ENCODE results near the gene PRR5. TPM values are rescaled to one million over a fixed set of nuclear protein-coding genes. Genes with fewer than 3 reads are reported as not detected.

PRR5 gene
- total and polyA plus RNA-seq, 2 of the 13 experiments (the other 11 are each of a cell fraction or from before 2014, with no cell fraction given) = 11.6 to 27.5 TPM

DNA sequence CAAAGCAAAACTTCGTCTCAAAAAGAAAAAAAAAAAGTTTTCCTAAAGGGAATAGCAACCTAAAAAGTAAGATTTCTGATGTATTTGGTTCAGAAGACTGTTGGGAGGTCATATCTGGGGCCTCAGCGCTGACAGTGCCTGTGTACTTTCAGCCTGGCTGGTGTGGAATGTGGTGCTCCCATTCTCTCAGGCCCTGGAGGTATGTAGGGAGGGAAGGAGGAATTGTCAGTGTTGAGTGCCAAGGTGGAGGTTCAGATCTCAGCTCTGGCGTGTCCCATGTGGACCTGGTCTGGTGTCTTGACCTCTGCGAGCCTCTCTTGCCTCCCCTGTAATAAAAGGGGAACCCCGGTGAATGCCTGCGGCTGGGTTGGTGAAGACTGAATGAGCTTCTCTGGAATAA is 22.4 kb downstream of the PRR5 start:
- no peak for ATAC-seq
- no peaks in the 10 kb centered on the region for H3K79me2 ChIP-seq (ENCODE audit: insufficient read depth, low read length)
- H2AFZ ChIP-seq (ENCODE audit: low read length) = no peak overlapping the region
- TF ChIP-seq ZNF20 (CRISPR knock-in tag; IDR thresholded peaks at IDR 0.05) (no peak), ZNF34 (CRISPR knock-in tag; IDR thresholded peaks at IDR 0.05; ENCODE audit: borderline replicate concordance) (no peak), ZNF232 (CRISPR knock-in tag; IDR thresholded peaks at IDR 0.05; ENCODE audit: borderline replicate concordance) (no peak), ONECUT2 (CRISPR knock-in tag; IDR thresholded peaks at IDR 0.05) (no peak), PLRG1 (conservative IDR thresholded peaks at IDR 0.05) (no peak), MLLT10 (CRISPR knock-in tag; IDR thresholded peaks at IDR 0.05) (no peak), ZNF703 (CRISPR knock-in tag; IDR thresholded peaks at IDR 0.05; ENCODE audit: borderline replicate concordance) (no peak), TMF1 (CRISPR knock-in tag; IDR thresholded peaks at IDR 0.05; ENCODE audit: low read depth) (no peak), ZNF17 (CRISPR knock-in tag; IDR thresholded peaks at IDR 0.05) (no peak), PHF8 (CRISPR knock-in tag; IDR thresholded peaks at IDR 0.05) (no peak), CHD4 (IDR thresholded peaks at IDR 0.05; ENCODE audit: borderline replicate concordance, low read length) (no peak), MAF1 (CRISPR knock-in tag; IDR thresholded peaks at IDR 0.05; ENCODE audit: borderline replicate concordance) (no peak)
- TF ChIP-seq, protein P1, sequence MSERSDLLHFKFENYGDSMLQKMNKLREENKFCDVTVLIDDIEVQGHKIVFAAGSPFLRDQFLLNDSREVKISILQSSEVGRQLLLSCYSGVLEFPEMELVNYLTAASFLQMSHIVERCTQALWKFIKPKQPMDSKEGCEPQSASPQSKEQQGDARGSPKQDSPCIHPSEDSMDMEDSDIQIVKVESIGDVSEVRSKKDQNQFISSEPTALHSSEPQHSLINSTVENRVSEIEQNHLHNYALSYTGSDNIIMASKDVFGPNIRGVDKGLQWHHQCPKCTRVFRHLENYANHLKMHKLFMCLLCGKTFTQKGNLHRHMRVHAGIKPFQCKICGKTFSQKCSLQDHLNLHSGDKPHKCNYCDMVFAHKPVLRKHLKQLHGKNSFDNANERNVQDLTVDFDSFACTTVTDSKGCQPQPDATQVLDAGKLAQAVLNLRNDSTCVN (CRISPR knock-in tag; IDR thresholded peaks at IDR 0.05; ENCODE audit: borderline replicate concordance) = no peak
- TF ChIP-seq, protein P2, sequence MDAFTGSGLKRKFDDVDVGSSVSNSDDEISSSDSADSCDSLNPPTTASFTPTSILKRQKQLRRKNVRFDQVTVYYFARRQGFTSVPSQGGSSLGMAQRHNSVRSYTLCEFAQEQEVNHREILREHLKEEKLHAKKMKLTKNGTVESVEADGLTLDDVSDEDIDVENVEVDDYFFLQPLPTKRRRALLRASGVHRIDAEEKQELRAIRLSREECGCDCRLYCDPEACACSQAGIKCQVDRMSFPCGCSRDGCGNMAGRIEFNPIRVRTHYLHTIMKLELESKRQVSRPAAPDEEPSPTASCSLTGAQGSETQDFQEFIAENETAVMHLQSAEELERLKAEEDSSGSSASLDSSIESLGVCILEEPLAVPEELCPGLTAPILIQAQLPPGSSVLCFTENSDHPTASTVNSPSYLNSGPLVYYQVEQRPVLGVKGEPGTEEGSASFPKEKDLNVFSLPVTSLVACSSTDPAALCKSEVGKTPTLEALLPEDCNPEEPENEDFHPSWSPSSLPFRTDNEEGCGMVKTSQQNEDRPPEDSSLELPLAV (CRISPR knock-in tag; conservative IDR thresholded peaks at IDR 0.05; ENCODE audit: low read depth) = no peak
- DNase-seq (ENCODE audit: low spot score) = no peak
- H4K20me1 ChIP-seq (ENCODE audit: insufficient read depth, low read length) = 0 out of 2 replicates have a peak, but pooled peaks cover 3% of the 10 kb centered on the region
- ChIA-PET CTCF (ENCODE audit: low intra/inter-chr PET ratio, low total read pairs) (no interaction called here), POLR2A (no interaction called here)
- BruUV-seq (replicated peaks) = no TSS peak
- no peak overlapping the region for H3K27ac ChIP-seq (ENCODE audit: extremely low read length, insufficient read depth, low read length)
- no peak for FAIRE-seq
- in situ Hi-C loops (cut with HindIII; ENCODE audit: extremely low pct_ligation_motif_present, low pct_unique_long_range_greater_than_20kb) = no loop called here
- H3K36me3 ChIP-seq (replicated peaks in 1 of 2; ENCODE audit: control insufficient read depth in 1 of 2, insufficient read depth in 2 of 2, low read length in 2 of 2) = peaks cover 14 to 30% of the 10 kb centered on the region in 2 experiments; a peak in 4 of 5 replicates
- 96% methylated on average over 6 of the region's 6 CpGs for WGBS (ENCODE audit: low lambda C conversion rate)
- H3K27me3 ChIP-seq (ENCODE audit: control insufficient read depth in 1 of 2, insufficient read depth in 2 of 2, low read length in 2 of 2) = no peaks in the 10 kb centered on the region
- intact Hi-C loops (cut with micrococcal nuclease; ENCODE audit: unreplicated experiment) = no loop called here
- no peaks in the 10 kb centered on the region for H3K9me3 ChIP-seq (ENCODE audit: low read length)
- no peak overlapping the region for H3K9ac ChIP-seq (ENCODE audit: insufficient read depth, low read depth, low read length)
- H3K4me1 ChIP-seq (ENCODE audit: insufficient read depth, low read length) = peaks cover 24% of the 10 kb centered on the region
- no peak overlapping the region for H3K4me2 ChIP-seq (ENCODE audit: low read depth, low read length)
- H3K4me3 ChIP-seq (replicated peaks in 1 of 3; ENCODE audit: insufficient read depth in 1 of 3, low read depth in 2 of 3, low read length in 3 of 3) = no peak overlapping the region
